ENCODE measurements around the gene ABCA1.
A peak's percentile ranks its signal among the peaks of the same experiment; 100 is the strongest.

ABCA1 gene

DNA sequence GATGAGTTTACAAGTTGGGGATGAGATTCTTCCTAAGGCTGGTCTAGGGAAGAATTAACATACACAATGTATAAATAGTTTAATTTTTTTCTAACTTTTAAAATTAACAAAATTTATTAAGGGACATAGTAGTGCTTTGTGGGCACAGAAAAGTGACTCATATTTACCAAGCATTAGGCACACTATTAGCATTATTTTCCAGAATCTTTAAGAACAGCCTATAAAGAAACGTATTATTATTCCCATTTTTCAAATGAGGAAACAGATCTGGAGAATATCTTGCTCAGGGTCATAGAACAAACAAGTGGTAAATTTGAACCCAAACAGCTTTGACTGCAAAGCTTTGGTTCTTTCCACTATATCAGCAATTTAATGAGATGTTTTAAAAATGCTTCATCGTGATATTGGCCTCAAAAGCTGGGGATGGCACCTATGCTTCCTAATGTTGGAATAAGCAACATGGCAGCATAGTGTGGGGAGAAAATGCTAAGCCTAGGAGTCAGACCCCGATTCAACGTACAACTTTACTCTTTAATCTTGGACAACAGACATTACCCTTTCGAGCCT lies 55.9 kb downstream of the ABCA1 start:
- Histone ChIP-seq H3K36me3 (ENCODE audit: control insufficient read depth, insufficient read depth, low read length) (peaks cover 3% of the 10 kb centered on the region), H3K4me1 (ENCODE audit: control insufficient read depth, insufficient read depth, low read length) (peaks cover 43% of the 10 kb centered on the region), H3K27me3 (ENCODE audit: control insufficient read depth, insufficient read depth, low read length) (no peaks in the 10 kb centered on the region), H3K4me3 (ENCODE audit: low read length) (no peak overlapping the region), H3K9ac (ENCODE audit: low read length) (no peak overlapping the region), H3K27ac (ENCODE audit: low read depth, low read length) (peak overlapping the region; percentile 78)

DNA sequence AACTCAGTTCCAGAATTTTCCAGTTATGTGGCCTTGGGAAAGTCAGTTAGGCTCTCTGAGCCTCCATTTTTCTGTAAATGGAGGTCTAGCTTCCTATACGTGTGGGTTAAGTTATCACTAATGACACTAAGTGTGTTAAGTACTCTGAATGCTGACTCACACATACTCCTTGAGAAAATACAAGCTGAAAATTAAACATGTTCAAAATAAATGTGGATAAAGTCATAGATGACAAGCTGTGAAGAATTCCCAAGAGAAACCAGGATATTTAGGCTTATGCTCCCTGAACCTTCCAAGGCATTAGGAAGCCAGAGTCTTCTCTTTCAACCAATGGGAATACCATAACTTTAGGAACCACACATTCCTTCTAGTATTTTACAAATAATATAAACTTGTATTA lies 58.1 kb downstream of the ABCA1 start:
- H3K36me3 ChIP-seq (ENCODE audit: control insufficient read depth, insufficient read depth, low read length): peaks cover 3% of the 10 kb centered on the region
- peaks cover 52% of the 10 kb centered on the region for H3K4me1 ChIP-seq (ENCODE audit: control insufficient read depth, insufficient read depth, low read length)
- H3K9ac ChIP-seq (ENCODE audit: low read length): no peak overlapping the region
- H3K27ac ChIP-seq (ENCODE audit: low read depth, low read length): peak overlapping the region; percentile 85
- H3K27me3 ChIP-seq (ENCODE audit: control insufficient read depth, insufficient read depth, low read length): no peaks in the 10 kb centered on the region
- no peak overlapping the region for H3K4me3 ChIP-seq (ENCODE audit: low read length)

DNA sequence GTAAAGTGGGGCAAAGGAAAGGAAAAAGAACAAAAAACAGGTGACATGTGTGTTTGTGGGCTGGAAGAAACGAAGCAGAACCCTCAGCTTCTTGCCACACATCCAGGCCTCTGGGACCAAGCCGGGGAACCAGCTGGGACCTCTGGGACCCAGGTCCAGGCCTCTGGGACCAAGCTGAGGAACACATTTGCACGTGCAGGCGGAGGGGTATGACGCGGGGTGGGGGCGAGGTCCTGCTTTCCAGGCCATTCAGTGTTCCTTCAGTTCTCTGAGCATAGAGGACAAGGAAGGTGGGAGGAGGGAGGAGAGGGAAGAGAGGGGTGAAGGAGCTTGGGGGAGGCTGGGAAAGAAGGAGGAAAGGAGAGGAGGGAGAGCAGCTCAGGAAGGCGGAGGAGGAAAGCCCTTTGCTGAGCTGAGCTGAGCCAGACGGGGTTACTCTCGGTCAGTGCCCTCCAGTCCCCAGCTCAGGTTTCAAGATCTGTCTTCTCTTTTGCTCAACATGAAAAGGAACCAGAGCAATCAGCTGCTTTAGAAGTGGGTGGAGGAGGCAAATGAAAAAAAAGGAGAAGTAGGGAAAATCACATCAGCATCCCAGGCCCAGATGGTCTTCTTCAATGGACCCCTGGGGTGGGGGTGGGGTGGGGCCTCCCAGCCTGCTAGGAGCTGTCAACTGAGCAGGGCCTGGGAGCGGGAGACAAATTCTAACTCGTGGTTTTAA lies 59.1 kb downstream of the ABCA1 start:
- Histone ChIP-seq H3K4me3 (ENCODE audit: low read length) (no peak overlapping the region), H3K36me3 (ENCODE audit: control insufficient read depth, insufficient read depth, low read length) (peaks cover under 1% of the 10 kb centered on the region), H3K27me3 (ENCODE audit: control insufficient read depth, insufficient read depth, low read length) (no peaks in the 10 kb centered on the region), H3K9ac (ENCODE audit: low read length) (no peak overlapping the region), H3K4me1 (ENCODE audit: control insufficient read depth, insufficient read depth, low read length) (peaks cover 57% of the 10 kb centered on the region), H3K27ac (ENCODE audit: low read depth, low read length) (peak overlapping the region; percentile 85)

DNA sequence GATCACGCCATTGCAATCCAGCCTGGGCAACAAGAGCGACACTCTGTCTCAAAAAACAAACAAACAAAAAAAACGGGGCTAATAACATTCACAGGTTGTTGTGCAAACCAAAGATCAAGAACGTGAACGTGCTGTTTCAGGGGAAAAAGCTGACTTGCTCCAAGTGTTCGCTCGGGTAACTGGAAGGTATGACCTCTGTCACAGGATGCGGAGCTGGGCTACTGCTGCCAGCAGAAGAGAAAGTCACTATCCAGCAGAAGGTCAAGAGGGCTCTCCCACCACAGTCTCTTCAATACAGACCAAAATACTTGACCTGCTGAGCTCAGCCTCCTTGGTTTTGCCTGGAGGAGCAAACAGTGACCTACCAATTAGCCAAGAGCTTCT lies 59.7 kb downstream of the ABCA1 start:
- Histone ChIP-seq H3K27me3 (ENCODE audit: control insufficient read depth, insufficient read depth, low read length) (no peaks in the 10 kb centered on the region), H3K9ac (ENCODE audit: low read length) (no peak overlapping the region), H3K27ac (ENCODE audit: low read depth, low read length) (peak overlapping the region; percentile 85), H3K4me3 (ENCODE audit: low read length) (no peak overlapping the region), H3K4me1 (ENCODE audit: control insufficient read depth, insufficient read depth, low read length) (peaks cover 56% of the 10 kb centered on the region), H3K36me3 (ENCODE audit: control insufficient read depth, insufficient read depth, low read length) (no peaks in the 10 kb centered on the region)

DNA sequence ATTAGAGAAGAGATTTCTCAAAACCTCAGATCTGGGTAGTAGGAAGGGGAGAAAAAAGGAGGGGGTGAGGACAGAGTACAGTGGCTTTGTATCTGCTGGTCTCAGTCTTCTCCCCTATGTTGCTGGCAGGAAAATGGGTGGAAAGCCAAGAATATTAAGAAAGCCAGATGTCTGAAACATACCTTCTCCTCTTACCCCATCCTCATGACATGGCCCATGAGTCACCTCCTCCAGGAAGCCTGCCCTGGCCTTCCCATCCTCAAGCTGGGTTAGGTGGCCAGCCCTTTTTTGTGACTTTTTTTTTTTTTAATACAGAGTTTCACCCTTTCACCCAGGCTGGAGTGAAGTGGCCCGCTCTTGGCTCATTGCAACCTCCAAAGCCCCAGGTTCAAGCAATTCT lies 61.8 kb downstream of the ABCA1 start:
- H3K9ac ChIP-seq (ENCODE audit: low read length): no peak overlapping the region
- H3K4me3 ChIP-seq (ENCODE audit: low read length): no peak overlapping the region
- H3K4me1 ChIP-seq (ENCODE audit: control insufficient read depth, insufficient read depth, low read length): peaks cover 47% of the 10 kb centered on the region
- H3K36me3 ChIP-seq (ENCODE audit: control insufficient read depth, insufficient read depth, low read length): no peaks in the 10 kb centered on the region
- H3K27ac ChIP-seq (ENCODE audit: low read depth, low read length): no peak overlapping the region
- H3K27me3 ChIP-seq (ENCODE audit: control insufficient read depth, insufficient read depth, low read length): no peaks in the 10 kb centered on the region

DNA sequence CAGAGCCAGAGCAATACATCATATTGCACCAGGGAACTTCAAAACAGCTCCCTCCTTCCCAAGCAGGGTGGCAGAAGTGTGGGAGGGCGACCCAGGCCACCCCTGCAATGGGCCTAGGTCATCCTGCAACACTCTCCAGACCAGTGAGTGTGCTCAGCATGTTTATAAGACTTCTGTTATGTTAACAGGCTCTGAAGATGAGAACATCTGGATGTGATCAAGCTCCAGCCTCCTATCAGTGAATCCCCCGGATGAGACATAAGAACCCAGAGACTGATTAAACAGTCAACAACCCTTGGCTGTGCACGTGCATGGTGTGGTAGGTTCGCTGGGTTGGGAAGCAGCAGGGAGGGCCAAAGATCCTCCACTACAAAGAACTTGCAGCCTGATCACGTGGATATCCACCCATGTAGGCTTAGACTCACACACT lies 63.3 kb downstream of the ABCA1 start:
- peak overlapping the region; percentile 38 for H3K27ac ChIP-seq (ENCODE audit: low read depth, low read length)
- no peak overlapping the region for H3K4me3 ChIP-seq (ENCODE audit: low read length)
- no peaks in the 10 kb centered on the region for H3K27me3 ChIP-seq (ENCODE audit: control insufficient read depth, insufficient read depth, low read length)
- peaks cover 39% of the 10 kb centered on the region for H3K4me1 ChIP-seq (ENCODE audit: control insufficient read depth, insufficient read depth, low read length)
- no peaks in the 10 kb centered on the region for H3K36me3 ChIP-seq (ENCODE audit: control insufficient read depth, insufficient read depth, low read length)
- no peak overlapping the region for H3K9ac ChIP-seq (ENCODE audit: low read length)

DNA sequence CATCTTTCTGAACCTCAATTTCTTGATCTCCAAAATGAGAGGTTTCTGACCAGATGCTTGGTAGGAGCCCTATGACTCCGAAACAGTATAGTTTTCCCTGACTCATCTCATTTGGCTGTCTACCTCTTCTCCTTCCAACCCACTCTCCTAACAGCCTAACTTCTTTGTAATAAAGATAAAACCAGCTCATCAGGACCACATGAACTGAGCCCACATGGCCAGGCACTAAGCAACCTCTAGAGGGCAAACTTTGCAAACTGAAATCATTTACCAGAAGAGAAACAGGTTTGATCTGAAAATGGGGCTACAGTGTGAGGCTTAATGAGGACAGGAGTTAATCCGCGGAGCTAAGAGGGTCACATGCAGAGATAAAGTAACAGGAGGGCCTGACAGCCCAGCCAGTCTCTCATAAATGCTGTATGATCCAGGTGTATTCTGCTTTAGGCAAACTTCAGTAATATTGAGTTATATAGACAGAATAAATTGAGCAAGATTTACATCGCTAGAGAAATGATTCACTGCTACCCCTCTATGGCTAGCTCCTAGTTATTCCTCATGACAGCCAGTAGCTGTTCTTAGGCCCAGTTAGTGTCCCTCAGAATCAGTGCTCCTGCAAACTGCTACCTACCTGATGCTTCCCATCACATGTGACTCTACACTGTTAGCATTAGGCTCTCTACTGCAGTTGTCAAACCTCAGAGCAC lies 64.6 kb downstream of the ABCA1 start:
- H3K4me1 ChIP-seq (ENCODE audit: control insufficient read depth, insufficient read depth, low read length): peaks cover 36% of the 10 kb centered on the region
- H3K27me3 ChIP-seq (ENCODE audit: control insufficient read depth, insufficient read depth, low read length): no peaks in the 10 kb centered on the region
- no peak overlapping the region for H3K9ac ChIP-seq (ENCODE audit: low read length)
- no peaks in the 10 kb centered on the region for H3K36me3 ChIP-seq (ENCODE audit: control insufficient read depth, insufficient read depth, low read length)
- H3K27ac ChIP-seq (ENCODE audit: low read depth, low read length): no peak overlapping the region
- no peak overlapping the region for H3K4me3 ChIP-seq (ENCODE audit: low read length)

DNA sequence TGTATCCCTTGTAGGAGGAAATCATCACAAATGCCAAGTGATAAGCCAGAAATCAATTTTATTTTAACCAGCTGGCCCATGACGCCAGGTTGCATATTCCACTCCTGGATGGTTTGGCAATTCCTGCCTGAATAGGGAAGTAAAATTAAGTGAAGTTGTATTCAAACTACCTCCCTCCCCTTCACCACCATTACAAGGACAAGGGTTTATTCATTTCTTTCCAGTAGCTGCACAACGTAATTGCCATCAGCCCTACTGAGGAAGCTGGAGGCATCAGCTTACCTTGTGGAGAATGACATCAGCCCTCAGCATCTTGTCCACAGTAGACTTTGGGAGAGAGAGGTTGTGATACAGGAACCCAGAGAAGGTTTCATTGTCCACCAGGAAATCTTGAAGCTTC lies 66.6 kb downstream of the ABCA1 start:
- no peak overlapping the region for H3K9ac ChIP-seq (ENCODE audit: low read length)
- H3K36me3 ChIP-seq (ENCODE audit: control insufficient read depth, insufficient read depth, low read length): no peaks in the 10 kb centered on the region
- no peak overlapping the region for H3K27ac ChIP-seq (ENCODE audit: low read depth, low read length)
- no peak overlapping the region for H3K4me3 ChIP-seq (ENCODE audit: low read length)
- peaks cover 36% of the 10 kb centered on the region for H3K4me1 ChIP-seq (ENCODE audit: control insufficient read depth, insufficient read depth, low read length)
- H3K27me3 ChIP-seq (ENCODE audit: control insufficient read depth, insufficient read depth, low read length): no peaks in the 10 kb centered on the region

DNA sequence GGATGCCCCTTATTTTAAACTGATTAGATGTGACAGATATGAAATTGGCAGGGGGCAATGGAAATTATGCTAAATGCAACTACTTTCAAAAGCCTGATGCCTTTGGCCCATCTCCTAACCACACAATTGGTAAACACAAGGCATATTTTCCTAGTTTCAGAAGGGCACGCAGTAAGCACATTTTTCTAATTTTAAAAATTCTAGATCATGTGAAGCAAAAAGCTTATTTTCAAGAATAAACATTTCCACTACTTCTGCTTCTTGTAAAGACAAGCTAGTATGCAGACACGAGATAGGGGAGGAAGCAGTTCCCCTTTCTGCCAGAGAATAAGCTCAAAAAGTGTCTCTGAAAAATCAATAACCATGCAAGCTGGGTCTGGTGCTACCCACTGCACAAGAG lies 67.7 kb downstream of the ABCA1 start:
- H3K27ac ChIP-seq (ENCODE audit: low read depth, low read length): no peak overlapping the region
- H3K9ac ChIP-seq (ENCODE audit: low read length): no peak overlapping the region
- H3K27me3 ChIP-seq (ENCODE audit: control insufficient read depth, insufficient read depth, low read length): no peaks in the 10 kb centered on the region
- H3K36me3 ChIP-seq (ENCODE audit: control insufficient read depth, insufficient read depth, low read length): no peaks in the 10 kb centered on the region
- H3K4me1 ChIP-seq (ENCODE audit: control insufficient read depth, insufficient read depth, low read length): peaks cover 31% of the 10 kb centered on the region
- H3K4me3 ChIP-seq (ENCODE audit: low read length): no peak overlapping the region

DNA sequence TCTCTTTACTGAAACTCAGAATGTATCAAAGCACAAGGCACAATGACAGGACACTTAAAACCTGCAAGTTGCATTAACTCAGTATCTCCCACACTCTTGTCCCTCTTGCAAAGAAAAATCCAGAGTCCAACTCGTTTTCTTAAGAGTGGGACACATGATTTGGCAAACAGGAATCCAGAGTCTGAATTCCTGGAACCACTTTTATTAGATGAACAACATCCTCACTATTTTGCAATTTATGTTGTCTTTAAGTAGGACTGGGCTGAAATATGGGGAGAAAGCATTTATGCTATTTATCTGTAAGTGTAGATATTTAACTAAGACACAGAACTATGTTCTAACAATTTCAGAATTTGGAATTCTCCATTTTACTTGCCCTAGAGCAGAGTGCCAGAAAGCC lies 69.1 kb downstream of the ABCA1 start:
- Histone ChIP-seq H3K36me3 (ENCODE audit: control insufficient read depth, insufficient read depth, low read length) (no peaks in the 10 kb centered on the region), H3K27me3 (ENCODE audit: control insufficient read depth, insufficient read depth, low read length) (no peaks in the 10 kb centered on the region), H3K27ac (ENCODE audit: low read depth, low read length) (no peak overlapping the region), H3K9ac (ENCODE audit: low read length) (no peak overlapping the region), H3K4me3 (ENCODE audit: low read length) (no peak overlapping the region), H3K4me1 (ENCODE audit: control insufficient read depth, insufficient read depth, low read length) (peaks cover 17% of the 10 kb centered on the region)

DNA sequence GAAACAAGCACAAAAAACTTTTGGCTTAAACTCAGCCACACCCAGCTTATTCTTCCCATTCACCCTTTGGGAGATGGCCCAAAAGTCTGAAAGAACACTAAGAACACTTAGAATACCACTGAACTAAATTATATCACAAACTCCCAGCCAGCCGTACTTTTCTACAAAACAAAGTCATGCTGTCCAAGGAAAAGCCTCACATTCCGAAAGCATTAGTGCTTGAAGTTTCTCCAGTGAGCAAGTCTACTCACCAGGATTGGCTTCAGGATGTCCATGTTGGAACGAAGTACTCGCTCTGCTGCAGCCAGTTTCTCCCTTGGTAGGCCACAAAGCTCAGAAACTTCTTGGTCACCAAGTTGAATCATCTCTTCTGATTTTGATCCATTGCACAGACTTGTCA lies 69.7 kb downstream of the ABCA1 start:
- Histone ChIP-seq H3K4me3 (ENCODE audit: low read length) (no peak overlapping the region), H3K4me1 (ENCODE audit: control insufficient read depth, insufficient read depth, low read length) (peaks cover 12% of the 10 kb centered on the region), H3K27ac (ENCODE audit: low read depth, low read length) (no peak overlapping the region), H3K9ac (ENCODE audit: low read length) (no peak overlapping the region), H3K36me3 (ENCODE audit: control insufficient read depth, insufficient read depth, low read length) (no peaks in the 10 kb centered on the region), H3K27me3 (ENCODE audit: control insufficient read depth, insufficient read depth, low read length) (no peaks in the 10 kb centered on the region)

DNA sequence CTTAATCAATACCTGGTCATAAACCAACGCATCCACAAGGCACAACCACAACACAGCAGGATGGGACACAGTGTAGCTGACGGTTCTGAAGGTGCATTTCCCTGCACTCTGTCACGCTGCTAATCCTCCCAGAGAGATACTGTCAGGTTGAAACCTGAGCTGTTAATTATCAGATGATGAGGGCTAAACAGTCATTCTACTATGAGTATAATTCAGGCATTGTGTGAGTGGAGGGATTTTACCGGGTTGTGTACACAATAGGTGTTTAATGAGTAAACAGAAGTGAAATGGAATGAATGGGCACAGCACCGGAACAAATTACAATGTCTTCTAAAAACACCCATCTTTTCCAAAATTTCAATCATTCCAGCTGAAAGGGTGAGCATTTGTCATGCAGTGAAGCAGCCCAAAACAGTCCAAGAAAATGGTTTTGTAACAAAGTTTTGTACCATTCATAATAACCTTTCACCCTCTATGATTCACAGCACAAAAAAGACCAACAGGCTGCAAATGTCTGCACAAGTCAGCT lies 71.5 kb downstream of the ABCA1 start:
- Histone ChIP-seq H3K27me3 (ENCODE audit: control insufficient read depth, insufficient read depth, low read length) (no peaks in the 10 kb centered on the region), H3K4me3 (ENCODE audit: low read length) (no peak overlapping the region), H3K36me3 (ENCODE audit: control insufficient read depth, insufficient read depth, low read length) (peaks cover 3% of the 10 kb centered on the region), H3K27ac (ENCODE audit: low read depth, low read length) (no peak overlapping the region), H3K4me1 (ENCODE audit: control insufficient read depth, insufficient read depth, low read length) (peaks cover 8% of the 10 kb centered on the region), H3K9ac (ENCODE audit: low read length) (no peak overlapping the region)

Data from rectal smooth muscle tissue (tissue), 1 donor.